ENCODE measurements around the gene SGF29.
"Not testable (repeated sequence)": the region's sequence is repeated elsewhere in the genome, so short reads cannot be mapped to it uniquely, and the experiment has no call there.

SGF29 gene

DNA sequence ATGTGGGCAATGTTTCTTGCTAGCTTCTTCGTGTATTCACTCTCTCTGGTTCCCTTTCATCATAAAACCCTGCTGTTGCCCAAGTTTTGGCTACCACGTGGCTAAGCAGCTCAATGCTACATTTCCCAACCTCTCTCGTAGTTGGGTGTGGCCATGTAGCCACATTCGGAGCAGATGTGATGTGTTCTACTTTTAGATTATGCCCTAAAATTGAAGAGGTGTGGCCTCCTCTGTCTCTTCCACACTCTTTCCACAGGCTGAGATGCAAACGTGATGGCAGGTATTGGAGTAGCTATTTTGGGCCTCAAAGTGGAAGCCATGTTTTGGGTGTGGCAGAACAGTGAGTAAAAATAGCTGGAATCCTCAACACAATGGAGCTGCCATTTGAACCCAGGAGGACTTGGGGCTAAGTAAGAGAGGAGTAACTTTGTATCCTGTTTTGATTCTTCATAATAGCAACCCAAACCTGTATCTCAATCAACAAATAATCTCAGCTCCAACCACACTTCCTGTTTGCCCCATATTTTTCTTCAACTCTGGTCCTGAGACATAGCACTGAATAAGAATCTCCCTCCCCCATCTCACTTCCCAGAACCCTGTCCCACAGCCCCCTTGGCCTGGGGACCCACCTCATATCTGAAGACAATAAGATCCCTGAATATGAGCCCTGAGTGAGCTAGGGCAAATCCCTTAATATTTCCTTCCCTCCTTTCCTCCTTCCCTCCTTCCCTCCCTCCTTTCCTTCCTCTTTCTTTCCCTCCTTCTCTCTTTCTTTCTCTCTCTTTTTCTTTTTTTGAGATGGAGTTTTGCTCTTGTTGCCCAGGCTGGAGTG, 19.0 kb upstream of the SGF29 start:
- DNase-seq = no peak

DNA sequence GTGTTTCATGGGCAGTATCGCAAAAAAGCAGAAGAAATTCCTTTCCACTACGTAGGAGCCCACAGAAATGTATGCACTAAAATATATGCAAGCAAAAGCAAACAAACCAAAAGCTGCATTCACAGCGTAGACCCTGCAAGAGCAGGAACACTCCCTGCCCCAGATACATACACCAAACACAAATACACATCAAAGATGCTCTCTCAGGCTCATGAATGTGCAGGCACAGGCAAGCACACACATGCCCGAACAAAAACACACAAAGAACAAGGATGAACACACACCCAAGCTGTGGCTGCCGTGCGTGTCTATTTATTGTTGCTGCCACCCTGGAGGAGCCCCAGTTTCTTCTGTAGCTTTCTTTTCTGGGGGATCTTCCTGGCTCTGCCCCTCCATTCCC, 16.6 kb upstream of the SGF29 start:
- DNase-seq = no peak

GRCh38 chr16:28537964-28538732, 15.6 kb upstream of the SGF29 start:
- DNase-seq = no peak

- DNase-seq = no peak
Measured at GRCh38 chr16:28538733-28539596, 14.8 kb upstream of the SGF29 start, which contains the start of gene NUPR1. Gene NUPR1, minus strand, starts transcription at chr16:28538974. Its CDS starts 67 bp downstream, at chr16:28538907.

DNA sequence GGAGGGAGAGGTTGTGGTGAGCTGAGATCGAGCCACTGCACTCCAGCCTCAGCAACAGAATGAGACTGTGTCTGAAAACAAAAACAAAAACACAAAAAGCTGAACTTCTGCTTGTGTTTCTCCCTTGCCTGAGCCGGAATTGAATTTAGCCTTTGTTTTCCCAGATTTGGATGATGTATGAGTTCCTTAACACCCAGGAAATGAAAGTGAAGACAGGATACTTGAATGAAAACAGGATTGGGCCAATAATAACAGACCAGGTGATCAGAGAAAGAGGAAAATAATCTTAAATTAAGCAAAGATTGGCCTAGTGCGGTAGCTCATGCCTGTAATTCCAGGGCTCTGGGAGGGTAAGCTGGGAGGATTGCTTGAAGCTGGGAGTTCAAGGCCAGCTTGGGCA, 13.4 kb upstream of the SGF29 start:
- no peak for DNase-seq

DNA sequence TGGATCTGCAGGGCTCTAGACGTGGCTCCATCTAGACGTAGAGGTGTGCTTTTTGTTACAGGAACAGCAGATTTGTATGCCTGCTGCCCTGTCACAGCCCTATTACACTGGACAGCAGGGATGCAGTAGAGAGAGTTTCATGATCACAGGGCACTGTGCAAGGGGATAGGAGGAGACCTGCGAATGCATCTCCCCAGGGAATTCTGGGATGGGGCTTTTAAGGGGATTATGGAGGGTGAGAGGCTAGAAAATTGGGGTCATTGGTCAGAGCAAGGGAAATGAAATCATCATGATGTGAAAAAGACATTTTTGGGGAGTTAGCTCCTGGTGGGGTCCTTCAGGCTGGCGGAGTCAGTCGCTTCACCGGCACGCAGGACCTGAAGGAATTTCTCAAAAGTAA, 11.1 kb upstream of the SGF29 start:
- no peak for DNase-seq

DNA sequence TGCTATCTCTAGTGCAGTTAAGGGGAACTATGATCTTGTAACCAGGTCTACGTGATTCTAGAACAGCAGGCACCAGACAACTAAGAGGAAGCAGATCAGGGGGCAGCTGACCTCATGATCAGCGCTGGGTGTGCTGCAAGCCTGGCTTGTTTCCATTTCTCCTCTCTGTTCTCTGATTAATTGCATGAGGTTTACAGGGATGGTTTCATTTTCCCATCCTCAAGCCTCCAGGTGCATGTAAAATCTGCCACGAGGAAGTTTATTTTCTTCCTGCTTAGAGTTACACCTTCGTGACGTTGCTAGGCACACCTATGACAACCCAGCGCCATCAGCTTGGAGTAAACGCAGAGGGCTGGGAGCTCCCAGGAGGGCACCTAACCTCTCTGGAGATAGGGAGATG, 10.6 kb upstream of the SGF29 start:
- no peak for DNase-seq

- DNase-seq = no peak
Measured at GRCh38 chr16:28544998-28545397, 8.7 kb upstream of the SGF29 start.

DNA sequence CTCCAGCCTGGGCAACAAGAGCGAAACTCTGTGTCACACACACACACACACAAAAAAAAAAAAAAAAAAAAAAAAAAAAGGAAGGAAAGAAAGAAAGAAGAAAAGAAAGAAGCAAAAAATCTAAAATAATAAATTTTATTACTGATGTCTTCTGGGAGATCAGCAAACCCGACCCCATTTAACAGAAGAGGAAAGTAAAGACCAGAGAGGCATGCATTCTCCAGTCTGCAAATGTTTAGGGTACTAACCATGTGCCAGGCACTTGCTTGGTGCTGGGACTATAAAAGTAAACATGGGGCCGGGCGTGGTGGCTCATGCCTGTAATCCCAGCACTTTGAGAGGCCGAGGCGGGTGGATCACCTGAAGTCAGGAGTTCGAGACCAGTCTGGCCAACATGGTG, 7.8 kb upstream of the SGF29 start:
- not testable (repeated sequence) for DNase-seq

GRCh38 chr16:28546626-28547025, 7.1 kb upstream of the SGF29 start:
- DNase-seq = no peak

- no peak for DNase-seq
Measured at GRCh38 chr16:28548306-28548802, 5.4 kb upstream of the SGF29 start.

DNA sequence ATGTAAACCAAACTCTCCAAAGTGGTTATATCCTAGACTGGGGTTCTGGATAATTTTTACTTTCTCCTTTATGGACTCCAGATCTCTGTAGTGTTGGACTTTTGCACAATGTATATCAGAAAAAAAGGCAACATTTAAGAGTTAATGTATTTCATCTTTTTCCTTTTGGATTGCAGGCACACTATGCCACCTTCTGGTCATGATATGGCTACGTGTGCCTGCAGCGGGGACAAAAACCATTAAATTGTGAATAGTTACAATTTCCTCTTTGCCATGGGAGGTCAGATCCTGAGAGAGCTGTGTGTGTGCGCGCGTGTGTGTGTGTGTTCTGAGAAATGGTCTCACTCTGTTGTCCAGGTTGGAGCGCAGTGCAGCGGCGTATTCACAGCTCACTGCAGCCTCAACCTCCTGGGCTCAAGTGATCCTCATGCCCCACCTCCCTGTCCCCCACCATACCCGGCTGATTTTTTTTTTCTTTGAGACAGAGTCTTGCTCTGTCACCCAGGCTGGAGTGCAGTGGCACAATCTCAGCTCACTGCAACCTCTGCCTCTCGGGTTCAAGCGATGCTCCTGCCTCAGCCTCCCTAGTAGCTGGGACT, 4.3 kb upstream of the SGF29 start:
- DNase-seq = no peak

GRCh38 chr16:28554634-28555423, 1.1 kb downstream of the SGF29 start:
- DNase-seq = no peak

- no peak for DNase-seq
Measured at GRCh38 chr16:28555561-28555960, 1.8 kb downstream of the SGF29 start.

DNA sequence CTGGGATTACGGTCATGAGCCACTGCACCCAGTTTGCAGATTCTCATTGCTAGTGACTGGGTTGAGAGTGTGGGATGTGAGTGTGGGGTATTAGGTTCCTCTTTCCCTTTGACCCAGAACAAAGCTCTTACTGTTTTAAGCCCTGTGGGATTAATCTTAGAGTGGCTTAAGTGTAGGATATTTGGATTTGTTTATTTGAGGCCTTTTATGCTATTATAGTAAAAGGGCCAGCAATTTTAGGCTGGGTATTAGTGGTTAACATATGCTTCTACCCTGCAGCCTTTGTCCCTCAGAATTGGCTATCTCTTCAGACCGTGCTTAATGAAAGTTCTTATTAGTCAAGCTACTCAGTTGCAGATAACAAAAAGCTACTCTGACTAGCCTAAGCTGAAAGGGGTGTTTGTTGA, 3.2 kb downstream of the SGF29 start:
- no peak for DNase-seq

DNA sequence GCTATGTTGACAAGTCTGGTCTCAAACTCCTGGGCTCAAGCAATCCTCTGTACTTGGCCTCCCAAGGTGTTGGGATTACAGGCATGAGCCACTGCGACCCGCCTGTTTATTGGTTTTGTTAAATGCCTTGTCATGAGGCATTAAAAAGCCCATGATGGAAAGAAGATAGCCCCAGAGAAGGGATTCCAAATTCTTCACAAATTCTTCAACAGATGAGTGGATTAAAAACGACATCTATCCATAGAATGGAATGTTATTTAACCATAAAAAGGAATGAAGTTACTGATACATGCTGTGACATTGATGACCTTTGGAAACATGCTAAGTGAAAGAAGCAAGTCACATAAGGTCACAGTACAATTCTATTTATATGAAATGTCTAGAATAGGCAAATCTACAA, 4.7 kb downstream of the SGF29 start:
- DNase-seq = no peak

DNA sequence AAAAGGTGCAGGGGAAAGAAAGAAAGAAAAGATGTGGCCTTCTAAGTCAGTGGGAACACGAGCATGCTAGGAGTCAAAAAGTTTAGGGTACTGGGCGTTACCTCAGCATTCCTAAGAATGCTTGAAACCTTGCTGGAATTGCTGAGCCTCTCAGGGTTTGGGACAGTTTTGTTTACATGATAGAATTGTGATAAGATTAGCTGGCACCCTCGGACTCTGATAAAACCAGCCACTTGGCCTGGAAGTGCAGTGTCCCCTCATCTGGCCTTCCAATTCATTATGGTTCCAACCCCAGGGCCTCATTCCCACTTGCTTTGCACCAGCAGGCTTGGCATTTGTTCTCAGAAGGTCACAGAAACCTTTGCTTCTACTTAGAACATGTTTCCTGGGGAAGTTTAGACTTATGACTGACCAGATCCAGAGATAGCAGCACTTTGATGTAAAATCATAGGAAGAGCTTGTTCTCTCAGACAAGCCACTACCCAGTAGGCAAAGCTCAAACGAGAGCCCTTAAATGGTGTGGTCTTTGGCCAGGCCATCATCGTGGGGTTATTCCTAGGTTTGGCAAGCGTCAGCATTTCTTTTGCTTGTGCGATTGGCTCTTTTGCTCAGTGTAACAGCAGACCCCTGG, 8.0 kb downstream of the SGF29 start:
- no peak for DNase-seq

GRCh38 chr16:28562199-28562598, 8.5 kb downstream of the SGF29 start:
- no peak for DNase-seq

DNA sequence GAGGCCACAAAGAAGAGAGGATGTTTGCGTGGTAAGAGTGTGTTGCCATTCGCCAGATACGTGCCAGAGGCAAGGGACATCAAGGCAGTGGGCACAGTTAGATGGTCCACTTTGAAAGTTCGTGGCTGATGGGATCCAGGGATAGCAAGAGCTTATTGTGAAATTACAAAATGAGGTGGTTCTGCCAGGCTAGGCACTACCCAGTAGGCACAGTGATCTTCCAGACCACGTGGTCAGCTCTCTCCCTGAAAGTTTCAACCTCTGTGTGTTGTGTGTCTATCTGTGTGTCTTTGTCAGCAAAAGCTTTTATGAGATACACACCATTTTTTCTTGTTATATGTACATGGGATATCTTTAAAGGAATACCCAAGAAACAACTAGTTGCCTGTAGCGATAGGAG, 9.5 kb downstream of the SGF29 start:
- DNase-seq = no peak

DNA sequence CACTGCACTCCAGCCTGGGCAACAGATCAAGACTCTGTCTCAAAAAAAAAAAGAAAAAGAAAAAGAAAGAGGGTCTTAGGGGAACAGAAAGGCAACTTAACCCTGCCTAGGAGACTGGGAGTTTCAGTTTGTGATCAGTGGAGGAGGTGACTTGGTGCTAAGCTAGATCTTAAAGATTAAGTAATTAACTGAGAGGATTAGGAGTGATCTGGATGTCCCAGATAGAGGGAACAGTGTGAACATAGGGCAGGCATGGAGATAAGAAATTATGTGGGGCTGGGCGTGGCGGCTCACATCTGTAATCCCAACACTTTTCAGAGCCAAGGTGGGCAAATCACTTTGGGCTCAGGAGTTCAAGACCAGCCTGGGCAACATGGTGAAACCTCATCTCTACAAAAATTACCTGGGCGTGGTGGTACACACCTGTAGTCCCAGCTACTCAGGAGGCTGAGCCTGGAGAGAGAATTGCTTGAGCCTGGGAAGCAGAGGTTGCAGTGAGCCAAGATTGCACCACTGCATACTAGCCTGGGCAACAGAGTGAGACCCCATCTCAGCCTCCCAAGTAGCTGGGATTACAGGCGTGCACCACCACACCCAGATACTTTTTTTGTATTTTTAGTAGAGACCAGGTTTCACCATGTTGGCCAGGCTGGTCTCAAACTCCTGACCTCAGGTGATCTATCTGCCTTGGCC, 12.7 kb downstream of the SGF29 start:
- not testable (repeated sequence) for DNase-seq

DNA sequence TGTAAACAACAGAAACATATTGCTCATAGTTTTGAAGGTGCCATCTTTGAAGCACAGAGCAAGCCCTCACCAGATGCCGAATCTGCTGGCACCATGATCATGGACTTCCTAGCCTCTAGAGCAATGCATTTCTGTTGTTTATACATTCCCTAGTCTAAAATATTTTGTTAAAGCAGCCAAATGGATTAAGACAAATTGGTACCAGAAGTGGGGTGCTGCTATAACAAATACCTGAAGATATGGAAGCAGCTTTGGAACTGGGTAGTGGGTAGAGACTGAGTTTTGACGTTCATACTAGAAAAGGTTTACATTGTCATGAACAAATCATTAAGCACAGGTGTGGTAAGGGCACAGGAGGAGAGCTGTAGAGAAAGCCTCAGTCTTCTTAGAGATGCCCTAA, 13.6 kb downstream of the SGF29 start:
- no peak for DNase-seq
